GM19351 (cell line): ENCODE data around the gene AGPS.
"Not testable (repeated sequence)": the region's sequence is repeated elsewhere in the genome, so short reads cannot be mapped to it uniquely, and the experiment has no call there.

Source experiments
- ATAC-seq: cut with Tn5 transposase; IDR thresholded peaks from one replicate; pipeline ENCODE4 v1.9.1; 2021; ENCODE audit warnings: mild to moderate bottlenecking, moderate library complexity; ENCODE audit not compliant: unreplicated experiment

AGPS gene

GRCh38 chr2:177410629-177411028 is 18.1 kb downstream of the AGPS start:
- not testable (repeated sequence) for ATAC-seq

- no peak for ATAC-seq
These were observed 21.1 kb downstream of the AGPS start for GRCh38 chr2:177413703-177414102.

DNA sequence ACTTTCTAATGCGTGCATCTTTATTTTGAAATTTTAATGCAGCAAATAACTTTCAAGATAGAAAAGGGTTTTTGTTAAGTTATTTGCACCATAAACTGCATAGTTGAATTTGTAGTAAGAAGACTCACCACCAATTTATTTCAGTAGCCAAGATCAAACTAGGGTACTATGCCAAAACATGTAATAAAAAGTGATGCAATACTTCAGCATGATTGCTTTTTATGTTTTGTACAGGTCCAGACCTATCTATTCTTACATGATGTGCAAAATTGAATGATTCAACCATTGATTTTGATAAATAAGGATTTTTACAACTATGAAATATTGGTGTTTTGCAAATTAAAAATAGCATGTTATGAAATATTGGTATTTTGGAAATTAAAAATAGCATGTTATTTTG is 26.7 kb downstream of the AGPS start:
- ATAC-seq = no peak

DNA sequence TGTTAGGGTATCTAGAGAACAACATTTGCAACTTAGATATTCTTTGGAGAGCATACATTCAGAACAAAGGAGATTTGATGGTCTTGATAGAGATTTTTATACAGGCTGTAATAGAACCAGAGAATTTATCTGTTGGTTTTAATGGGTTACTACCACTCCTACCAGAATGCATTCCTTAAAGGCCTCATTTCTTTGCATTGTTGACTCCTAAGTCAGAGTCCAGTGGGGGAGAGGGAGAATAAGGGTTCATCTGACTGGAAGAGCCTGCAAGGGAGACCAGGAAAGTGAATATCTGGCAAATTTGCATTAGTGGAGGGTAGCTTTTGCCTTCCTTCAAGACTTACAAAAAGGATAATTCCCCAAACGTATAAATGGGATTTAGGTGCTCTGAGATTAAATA is 29.7 kb downstream of the AGPS start:
- no peak for ATAC-seq

GRCh38 chr2:177424120-177424519 is 31.5 kb downstream of the AGPS start:
- ATAC-seq = not testable (repeated sequence)

- ATAC-seq = not testable (repeated sequence)
These were observed 32.0 kb downstream of the AGPS start for GRCh38 chr2:177424620-177425019.

DNA sequence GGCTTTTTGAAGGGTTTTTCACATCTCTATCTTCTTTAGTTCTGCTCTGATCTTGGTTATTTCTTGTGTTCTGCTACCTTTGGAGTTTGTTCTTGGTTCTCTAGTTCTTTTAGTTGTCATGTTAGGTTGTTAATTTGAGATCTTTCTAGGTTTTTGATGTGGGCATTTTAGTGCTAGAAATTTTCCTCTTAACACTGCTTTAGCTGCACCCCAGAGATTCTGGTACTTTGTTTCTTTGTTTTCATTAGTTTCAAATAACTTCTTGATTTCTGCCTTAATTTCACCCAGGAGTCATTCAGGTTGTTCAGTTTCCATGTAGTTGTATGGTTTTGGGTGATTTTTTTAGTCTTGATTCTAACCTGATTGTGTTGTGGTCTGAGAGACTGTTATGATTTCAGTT is 34.7 kb downstream of the AGPS start:
- ATAC-seq = no peak

GRCh38 chr2:177427936-177428335 is 35.4 kb downstream of the AGPS start:
- ATAC-seq = not testable (repeated sequence)

- no peak for ATAC-seq
These were observed 37.2 kb downstream of the AGPS start for GRCh38 chr2:177429688-177430325.

- ATAC-seq = no peak
These were observed 37.8 kb downstream of the AGPS start for GRCh38 chr2:177430411-177430810.

GRCh38 chr2:177431111-177431725 is 38.6 kb downstream of the AGPS start:
- not testable (repeated sequence) for ATAC-seq

DNA sequence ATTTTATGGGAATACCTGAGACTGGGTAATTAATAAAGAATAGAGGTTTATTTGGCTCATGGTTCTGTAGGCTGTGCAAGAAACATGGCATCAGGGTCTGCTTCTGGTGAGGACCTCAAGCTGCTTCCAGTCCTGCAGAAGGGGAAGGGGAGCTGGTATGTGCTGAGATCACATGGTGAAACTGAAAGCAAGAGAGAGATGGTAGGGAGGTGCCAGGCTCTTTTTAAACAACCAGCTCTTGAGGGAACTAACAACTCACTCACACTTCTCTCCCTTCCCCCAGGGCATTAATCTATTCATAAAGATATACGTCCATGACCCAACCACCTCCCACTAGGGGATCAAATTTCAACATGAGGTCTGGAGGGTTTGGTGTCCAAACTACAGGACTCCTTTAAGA is 40.1 kb downstream of the AGPS start:
- no peak for ATAC-seq

GRCh38 chr2:177433402-177433801 is 40.8 kb downstream of the AGPS start:
- ATAC-seq = no peak

DNA sequence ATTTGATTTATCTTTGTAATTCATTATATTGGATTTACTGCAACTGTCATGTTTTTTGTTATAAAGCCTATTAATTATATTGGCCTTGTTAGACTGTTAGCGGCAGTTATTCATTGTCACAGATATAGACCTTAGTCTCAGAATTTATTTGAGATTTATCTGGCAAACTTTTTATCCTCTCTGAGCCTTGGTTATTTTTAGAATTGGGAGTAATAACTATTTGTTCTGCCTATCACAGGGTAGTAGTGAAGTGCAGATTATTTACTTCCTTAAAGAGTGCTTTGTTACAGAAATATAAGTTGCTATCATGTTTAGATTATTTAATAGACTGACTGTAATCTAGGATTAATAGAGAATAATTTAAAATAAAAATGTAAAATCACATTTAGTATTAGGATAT is 41.9 kb downstream of the AGPS start:
- ATAC-seq = no peak

GRCh38 chr2:177445200-177445599 is 52.6 kb downstream of the AGPS start:
- no peak for ATAC-seq

DNA sequence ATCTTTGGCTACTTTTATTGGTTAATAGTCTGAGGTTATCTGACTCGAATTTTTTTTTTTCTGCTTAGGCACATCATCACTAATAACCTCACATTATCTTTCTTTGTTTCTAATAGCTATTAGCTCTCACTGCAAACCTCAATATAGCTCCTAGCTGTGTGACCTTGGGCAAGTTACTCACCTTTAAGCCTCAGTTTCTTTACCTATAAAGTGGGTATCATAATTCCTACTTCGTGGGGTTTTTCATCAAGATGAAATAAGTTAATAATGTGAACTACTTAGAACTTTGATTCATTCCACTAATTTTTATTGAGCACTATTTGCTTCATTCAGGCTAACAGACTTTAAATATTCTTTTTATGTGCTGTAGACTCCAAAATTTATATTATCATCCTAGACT is 55.5 kb downstream of the AGPS start:
- no peak for ATAC-seq

DNA sequence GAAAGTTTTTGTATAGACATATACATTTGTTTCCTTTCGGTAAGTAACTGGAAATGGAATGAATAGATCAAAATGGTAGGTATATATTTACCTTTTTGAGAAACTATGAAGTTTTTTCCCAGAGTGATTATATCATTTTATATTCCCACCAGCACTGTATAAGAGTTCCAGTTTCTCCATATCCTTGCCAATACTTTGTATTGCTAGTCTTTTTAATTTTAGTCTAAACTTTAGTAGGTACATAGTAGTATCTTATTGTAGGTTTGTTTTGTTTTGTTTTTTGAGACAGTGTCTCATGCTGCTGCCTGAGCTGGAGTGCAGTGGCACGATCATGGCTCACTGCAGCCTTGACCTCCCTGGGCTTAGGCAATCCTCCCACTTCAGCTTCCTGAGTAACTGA is 56.6 kb downstream of the AGPS start:
- ATAC-seq = no peak

- ATAC-seq = no peak
These were observed 62.6 kb downstream of the AGPS start for GRCh38 chr2:177455187-177455586.

- not testable (repeated sequence) for ATAC-seq
These were observed 67.2 kb downstream of the AGPS start for GRCh38 chr2:177459756-177460155.

DNA sequence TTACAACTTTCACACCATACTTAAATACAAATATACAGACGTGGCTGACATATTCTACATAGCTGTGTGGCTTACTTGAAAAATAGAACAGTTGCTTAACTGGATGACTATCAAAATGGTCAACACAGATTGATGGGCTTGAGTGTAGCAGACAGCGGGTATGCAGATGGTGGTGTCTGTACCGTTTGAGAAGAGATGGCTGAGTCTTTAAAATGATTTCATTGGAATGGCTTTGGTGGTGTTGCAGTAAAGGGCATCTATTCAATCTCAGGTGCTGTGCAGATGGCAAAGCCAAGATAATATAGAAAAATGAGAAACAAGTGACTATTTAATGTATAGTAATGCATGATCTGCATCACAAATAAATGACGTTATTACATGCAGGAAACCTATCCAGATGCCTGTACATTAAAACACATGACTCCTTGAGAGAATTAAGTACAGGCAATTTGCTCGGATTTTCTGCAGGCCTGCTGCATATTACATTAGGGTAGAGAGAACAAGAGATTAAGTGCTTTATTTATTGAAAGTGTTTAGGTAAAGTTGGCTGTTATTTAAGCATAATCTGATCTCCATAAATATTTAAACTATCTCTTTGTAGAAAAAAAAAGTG is 68.5 kb downstream of the AGPS start:
- no peak for ATAC-seq

DNA sequence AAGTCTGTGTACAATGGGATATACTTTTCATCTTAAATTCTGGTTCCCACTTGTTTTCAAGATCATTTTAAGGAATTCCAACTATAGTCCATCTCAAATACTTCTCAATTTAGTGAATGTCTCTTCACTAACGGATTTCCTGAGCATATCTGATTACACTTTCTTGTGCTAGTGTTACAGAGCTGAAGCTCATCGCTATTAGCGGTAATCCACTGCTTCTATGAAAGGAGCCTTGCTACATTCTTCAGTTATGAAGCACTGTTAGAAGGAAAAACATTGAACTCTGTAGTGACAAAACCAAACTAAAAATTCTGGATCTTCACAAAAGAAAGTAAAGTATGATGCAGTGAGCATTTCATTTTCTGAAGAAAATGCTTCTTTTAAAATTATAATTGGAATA is 72.0 kb downstream of the AGPS start:
- ATAC-seq = no peak

DNA sequence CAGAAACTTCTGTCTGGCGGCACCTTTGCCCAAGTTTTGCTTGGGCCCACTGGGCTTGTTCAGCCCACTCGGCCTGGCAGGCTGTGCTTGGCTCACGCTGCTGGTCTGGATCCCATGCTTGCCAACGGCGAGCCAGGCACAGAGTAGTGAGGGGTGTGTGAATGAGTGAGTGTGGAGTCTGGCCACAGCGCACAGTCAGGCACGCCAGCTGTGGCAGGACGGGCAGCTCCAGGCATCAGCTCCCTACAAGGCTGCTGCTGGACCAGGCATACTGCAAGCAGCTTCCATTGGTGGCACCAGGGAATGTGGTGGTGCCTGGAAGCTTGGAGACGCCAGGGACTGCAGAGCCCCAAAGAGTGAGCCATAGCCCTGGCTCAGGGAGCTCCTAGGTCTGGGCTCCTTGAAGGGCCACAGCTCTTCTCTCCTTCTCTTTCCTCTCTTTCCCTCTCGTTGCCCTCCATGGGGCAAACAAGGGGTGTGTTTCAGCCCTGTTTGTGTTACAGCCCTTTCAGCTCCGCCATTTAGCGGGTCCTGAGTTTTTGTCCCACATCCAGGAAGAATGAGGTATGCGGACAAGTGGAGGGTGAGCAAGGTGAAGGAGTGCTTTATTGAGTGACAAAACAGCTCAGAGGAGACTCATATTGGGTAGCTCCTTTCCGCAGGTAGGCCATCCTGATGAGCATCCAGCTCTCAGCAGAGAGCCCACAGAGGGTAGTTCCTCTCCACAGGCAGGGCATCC is 73.0 kb downstream of the AGPS start:
- ATAC-seq = no peak
